GM12801 (cell line): Measurements from ENCODE around the gene PC.

Experiments used
- TF ChIP-seq, protein P1 (sequence below): IDR thresholded peaks from one replicate; pipeline ENCODE4 v1.5.1; 2011; ENCODE audit warnings: control low read depth; ENCODE audit not compliant: insufficient read length; ENCODE audit errors: extremely low read depth

The PC gene

DNA sequence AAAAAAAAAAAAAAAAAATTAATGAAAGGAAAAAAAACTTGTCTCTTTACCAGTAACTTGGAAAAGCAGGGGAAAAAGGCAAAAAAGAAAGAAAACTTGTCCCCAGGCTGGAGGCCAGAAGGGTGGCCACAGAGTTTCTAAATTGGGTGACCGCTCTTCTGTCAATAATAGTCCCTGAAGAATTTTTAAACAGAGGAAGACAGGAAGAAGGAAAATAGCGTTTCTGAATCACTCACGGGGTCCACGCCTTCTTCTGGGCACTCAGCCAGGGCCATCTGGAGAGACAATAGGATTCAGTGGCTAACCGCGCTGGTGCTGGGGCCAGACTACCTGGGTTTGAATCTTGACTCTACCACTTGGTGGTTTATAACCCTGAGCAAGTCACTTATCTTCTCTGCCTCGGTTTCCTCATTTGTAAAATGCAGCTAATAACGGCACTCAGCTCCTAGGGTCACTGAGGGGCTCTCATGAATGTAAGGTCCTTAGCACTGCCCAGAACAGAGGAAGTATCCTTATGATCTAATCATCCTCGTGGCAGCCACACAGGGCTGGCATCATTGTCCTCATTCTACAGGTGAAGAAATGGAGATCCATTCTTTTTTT is 23.9 kb upstream of the PC start:
- TF ChIP-seq, protein P1, sequence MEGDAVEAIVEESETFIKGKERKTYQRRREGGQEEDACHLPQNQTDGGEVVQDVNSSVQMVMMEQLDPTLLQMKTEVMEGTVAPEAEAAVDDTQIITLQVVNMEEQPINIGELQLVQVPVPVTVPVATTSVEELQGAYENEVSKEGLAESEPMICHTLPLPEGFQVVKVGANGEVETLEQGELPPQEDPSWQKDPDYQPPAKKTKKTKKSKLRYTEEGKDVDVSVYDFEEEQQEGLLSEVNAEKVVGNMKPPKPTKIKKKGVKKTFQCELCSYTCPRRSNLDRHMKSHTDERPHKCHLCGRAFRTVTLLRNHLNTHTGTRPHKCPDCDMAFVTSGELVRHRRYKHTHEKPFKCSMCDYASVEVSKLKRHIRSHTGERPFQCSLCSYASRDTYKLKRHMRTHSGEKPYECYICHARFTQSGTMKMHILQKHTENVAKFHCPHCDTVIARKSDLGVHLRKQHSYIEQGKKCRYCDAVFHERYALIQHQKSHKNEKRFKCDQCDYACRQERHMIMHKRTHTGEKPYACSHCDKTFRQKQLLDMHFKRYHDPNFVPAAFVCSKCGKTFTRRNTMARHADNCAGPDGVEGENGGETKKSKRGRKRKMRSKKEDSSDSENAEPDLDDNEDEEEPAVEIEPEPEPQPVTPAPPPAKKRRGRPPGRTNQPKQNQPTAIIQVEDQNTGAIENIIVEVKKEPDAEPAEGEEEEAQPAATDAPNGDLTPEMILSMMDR = no peak

DNA sequence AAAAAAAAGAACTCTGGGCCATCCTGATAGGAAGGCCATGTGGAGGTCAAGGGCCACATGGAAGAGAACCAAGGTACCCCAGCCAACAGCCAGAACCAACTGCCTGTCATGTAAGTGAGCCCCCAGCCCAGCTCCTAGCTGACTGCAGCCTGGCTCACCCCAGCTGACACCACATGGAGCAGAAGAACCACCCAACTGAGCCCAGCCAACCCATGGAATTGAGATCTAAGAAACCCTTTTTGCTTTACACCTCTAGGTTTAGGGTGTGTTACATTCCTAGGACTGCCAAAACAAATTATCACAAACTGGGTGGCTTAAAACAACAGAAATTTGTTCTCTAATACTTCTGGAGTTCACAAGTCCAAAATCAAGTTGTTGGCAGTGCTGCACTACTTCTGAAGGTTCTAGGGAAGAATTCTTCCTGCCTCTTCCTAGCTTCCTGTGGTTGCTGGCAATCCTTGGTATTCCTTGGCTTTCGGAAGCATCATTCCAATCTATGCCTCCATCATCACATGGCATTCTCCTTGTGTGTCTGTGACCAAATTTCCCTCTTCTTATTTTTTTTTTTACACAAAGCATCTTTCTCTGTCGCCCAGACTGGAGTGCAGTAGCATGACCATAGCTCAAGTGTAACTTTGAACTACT is 21.3 kb upstream of the PC start:
- TF ChIP-seq, protein P1 = no peak

DNA sequence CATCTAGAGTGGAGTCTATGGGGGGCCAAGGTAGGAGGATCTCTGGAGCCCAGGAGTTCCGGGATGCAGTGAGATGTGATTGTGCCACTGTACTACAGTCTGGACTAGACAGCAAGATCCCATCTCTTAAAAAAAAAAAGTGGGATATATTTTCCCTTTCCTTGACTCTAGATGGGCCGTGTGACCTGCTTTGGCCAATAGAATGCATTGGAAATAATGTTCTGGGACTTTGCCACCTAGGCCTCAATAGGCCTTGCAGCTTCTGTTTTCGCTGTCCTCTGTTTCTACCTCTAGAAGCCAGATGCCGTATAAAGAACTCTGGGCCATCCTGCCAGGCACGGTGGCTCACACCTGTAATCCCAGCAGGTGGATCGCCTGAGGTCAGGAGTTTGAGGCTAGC is 20.5 kb upstream of the PC start:
- TF ChIP-seq, protein P1 = no peak

DNA sequence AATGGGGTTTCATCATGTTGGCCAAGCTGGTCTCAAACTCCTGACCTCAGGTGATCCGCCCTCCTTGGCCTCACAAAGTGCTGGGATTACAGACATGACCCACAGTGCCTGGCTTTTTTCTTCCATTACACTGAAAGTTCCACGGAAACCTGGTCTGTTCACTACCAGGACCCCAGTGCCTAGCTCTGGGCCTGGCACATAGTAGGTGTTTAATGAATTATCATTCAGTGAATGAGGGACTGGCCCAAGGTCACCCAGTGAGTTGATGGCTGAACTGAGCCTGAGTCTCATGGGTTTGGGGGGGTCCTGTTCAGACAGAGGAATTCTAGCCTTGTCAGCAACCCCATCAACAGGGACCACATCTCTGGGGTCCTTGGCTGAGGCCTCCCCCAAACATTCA is 20.0 kb upstream of the PC start:
- TF ChIP-seq, protein P1 = no peak

DNA sequence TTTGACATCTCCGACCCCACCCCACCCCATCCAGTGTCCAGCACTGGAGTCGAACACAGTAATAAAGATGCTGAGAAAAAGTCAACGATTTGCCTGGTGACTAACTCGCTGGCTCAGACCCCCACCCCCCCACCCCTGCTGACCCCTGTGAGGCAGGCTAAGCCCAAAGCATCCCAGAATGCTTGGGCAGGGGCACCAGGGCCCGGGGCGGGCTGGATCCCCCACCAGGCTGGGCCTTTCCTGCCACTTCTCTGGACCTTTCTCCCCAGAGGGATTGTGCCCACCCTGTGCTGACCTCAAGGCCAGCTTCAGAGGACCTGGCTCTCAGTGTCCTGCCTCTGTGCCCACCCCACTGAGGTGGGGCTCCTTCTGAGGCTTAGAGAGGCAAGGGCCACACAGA is 18.7 kb upstream of the PC start:
- TF ChIP-seq, protein P1 = no peak

DNA sequence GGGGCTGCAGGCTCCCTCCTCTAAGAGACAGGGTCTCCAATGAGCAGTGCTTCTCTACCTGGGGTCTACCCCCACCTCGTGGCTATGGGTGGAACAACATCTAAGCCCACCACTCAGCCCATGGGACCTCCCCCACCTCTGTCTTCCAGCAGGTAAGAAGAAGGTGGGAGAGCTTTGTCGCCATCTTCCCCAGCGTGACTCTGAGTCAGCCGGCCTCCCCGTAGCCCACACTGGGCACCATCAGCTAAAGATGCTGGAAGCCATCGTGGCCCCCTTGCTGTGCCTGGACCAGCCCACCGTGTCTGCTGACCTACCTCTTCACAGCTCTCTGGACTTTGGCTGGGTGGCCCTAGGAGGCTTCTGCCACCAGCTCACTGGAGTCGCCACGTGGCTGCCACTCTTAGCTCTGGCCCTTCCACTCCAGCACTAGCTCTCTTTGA is 17.9 kb upstream of the PC start:
- TF ChIP-seq, protein P1 = no peak

DNA sequence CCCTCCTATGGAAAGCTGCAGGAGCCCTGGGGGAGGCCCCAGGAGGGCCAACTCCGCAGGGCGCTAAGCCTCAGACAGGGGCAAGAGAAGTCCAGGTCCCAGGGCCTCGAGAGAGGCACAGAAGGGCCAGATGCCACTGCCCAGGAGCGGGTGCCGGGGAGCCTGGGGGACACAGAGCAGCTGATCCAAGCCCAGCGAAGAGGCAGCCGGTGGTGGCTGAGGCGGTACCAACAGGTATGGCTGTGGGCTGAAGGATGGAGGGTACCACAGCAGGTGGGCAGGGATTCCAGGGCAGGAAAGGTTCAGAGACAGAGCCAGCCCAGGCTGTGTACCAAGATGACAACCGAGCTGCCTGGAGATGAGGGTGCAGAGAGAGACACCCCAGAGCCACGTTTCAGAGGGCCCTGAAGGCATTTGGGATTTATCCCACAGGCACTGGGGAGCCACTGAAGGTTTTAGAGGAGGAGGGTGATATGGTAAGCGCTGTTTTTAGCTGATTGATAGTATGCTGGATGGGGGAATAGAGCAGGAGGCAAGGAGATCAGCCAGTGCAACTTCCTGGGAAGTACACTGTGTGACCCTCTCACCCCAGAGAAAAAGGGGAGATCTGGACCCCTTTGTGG is 17.3 kb upstream of the PC start:
- TF ChIP-seq, protein P1 = no peak
